ENCODE results near the gene CUL4A. TPM values are rescaled to one million over a fixed set of nuclear protein-coding genes. Genes with fewer than 3 reads are reported as not detected.

CUL4A gene
- total and polyA plus RNA-seq, 9 of the 15 experiments (the other 6 are each of a cell fraction or from before 2014, with no cell fraction given) = 21.1 to 92.0 (median 63.2) TPM

GRCh38 chr13:113296823-113297369 is 87.5 kb downstream of the CUL4A start, which contains the start of gene LAMP1 (continued):
- TF ChIP-seq, protein P1, sequence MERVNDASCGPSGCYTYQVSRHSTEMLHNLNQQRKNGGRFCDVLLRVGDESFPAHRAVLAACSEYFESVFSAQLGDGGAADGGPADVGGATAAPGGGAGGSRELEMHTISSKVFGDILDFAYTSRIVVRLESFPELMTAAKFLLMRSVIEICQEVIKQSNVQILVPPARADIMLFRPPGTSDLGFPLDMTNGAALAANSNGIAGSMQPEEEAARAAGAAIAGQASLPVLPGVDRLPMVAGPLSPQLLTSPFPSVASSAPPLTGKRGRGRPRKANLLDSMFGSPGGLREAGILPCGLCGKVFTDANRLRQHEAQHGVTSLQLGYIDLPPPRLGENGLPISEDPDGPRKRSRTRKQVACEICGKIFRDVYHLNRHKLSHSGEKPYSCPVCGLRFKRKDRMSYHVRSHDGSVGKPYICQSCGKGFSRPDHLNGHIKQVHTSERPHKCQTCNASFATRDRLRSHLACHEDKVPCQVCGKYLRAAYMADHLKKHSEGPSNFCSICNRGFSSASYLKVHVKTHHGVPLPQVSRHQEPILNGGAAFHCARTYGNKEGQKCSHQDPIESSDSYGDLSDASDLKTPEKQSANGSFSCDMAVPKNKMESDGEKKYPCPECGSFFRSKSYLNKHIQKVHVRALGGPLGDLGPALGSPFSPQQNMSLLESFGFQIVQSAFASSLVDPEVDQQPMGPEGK (CRISPR knock-in tag; IDR thresholded peaks at IDR 0.05; ENCODE audit: borderline replicate concordance) = no peak
- TF ChIP-seq ZNF165 (CRISPR knock-in tag; IDR thresholded peaks at IDR 0.05; ENCODE audit: borderline replicate concordance) = no peak
- no peak for TF ChIP-seq MEIS2 (IDR thresholded peaks at IDR 0.05; ENCODE audit: partially characterized antibody)
- no peak for TF ChIP-seq ZNF324 (CRISPR knock-in tag; IDR thresholded peaks at IDR 0.05)
- TF ChIP-seq ZC3H4 (CRISPR knock-in tag; IDR thresholded peaks at IDR 0.05; ENCODE audit: borderline replicate concordance) = no peak
- TF ChIP-seq, protein P2, sequence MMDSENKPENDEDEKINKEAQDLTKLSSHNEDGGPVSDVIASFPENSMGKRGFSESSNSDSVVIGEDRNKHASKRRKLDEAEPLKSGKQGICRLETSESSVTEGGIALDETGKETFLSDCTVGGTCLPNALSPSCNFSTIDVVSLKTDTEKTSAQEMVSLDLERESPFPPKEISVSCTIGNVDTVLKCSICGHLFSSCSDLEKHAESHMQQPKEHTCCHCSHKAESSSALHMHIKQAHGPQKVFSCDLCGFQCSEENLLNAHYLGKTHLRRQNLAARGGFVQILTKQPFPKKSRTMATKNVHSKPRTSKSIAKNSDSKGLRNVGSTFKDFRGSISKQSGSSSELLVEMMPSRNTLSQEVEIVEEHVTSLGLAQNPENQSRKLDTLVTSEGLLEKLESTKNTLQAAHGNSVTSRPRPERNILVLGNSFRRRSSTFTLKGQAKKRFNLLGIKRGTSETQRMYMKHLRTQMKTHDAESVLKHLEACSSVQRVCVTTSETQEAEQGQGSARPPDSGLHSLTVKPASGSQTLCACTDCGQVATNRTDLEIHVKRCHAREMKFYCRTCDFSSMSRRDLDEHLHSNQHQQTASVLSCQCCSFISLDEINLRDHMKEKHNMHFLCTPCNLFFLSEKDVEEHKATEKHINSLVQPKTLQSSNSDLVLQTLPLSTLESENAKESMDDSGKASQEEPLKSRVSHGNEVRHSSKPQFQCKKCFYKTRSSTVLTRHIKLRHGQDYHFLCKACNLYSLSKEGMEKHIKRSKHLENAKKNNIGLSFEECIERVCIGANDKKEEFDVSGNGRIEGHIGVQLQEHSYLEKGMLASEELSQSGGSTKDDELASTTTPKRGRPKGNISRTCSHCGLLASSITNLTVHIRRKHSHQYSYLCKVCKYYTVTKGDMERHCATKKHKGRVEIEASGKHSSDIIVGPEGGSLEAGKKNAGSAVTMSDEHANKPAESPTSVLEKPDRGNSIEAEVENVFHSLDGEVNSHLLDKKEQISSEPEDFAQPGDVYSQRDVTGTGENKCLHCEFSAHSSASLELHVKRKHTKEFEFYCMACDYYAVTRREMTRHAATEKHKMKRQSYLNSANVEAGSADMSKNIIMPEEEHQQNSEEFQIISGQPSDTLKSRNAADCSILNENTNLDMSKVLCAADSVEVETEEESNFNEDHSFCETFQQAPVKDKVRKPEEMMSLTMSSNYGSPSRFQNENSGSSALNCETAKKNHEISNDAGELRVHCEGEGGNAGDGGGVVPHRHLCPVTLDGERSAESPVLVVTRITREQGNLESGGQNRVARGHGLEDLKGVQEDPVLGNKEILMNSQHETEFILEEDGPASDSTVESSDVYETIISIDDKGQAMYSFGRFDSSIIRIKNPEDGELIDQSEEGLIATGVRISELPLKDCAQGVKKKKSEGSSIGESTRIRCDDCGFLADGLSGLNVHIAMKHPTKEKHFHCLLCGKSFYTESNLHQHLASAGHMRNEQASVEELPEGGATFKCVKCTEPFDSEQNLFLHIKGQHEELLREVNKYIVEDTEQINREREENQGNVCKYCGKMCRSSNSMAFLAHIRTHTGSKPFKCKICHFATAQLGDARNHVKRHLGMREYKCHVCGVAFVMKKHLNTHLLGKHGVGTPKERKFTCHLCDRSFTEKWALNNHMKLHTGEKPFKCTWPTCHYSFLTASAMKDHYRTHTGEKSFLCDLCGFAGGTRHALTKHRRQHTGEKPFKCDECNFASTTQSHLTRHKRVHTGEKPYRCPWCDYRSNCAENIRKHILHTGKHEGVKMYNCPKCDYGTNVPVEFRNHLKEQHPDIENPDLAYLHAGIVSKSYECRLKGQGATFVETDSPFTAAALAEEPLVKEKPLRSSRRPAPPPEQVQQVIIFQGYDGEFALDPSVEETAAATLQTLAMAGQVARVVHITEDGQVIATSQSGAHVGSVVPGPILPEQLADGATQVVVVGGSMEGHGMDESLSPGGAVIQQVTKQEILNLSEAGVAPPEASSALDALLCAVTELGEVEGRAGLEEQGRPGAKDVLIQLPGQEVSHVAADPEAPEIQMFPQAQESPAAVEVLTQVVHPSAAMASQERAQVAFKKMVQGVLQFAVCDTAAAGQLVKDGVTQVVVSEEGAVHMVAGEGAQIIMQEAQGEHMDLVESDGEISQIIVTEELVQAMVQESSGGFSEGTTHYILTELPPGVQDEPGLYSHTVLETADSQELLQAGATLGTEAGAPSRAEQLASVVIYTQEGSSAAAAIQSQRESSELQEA (IDR thresholded peaks at IDR 0.05; ENCODE audit: low read depth) = no peak
- no peak for TF ChIP-seq ZBTB5 (IDR thresholded peaks at IDR 0.05)
- no peak for TF ChIP-seq SMARCB1 (IDR thresholded peaks at IDR 0.05; ENCODE audit: insufficient read length, low read depth)
- TF ChIP-seq GTF2E2 (tag; IDR thresholded peaks at IDR 0.05) = no peak
- TF ChIP-seq FOXP1 (CRISPR knock-in tag; IDR thresholded peaks at IDR 0.05) = peak; percentile 98
- no peak for TF ChIP-seq BACH1 (tag; IDR thresholded peaks at IDR 0.05)
- TF ChIP-seq ZNF354B (CRISPR knock-in tag; IDR thresholded peaks at IDR 0.05) = no peak
- no peak for TF ChIP-seq PREB (CRISPR knock-in tag; IDR thresholded peaks at IDR 0.05)
- TF ChIP-seq ZNF282 (CRISPR knock-in tag; IDR thresholded peaks at IDR 0.05) = peak; percentile 98; the same call in 1 of the 2 replicates
- TF ChIP-seq PHB (CRISPR knock-in tag; IDR thresholded peaks at IDR 0.05) = no peak

Measured in K562 (cell line).